Astrocyte (in vitro differentiated cells and primary cell): ENCODE data around the gene ACVRL1.

Experiments used
- CTCF ChIP-seq: IDR thresholded peaks from 2 replicates; pipeline ENCODE4 v1.5.1; 2011; ENCODE audit warnings: low read depth, mild to moderate bottlenecking, inconsistent platforms, low read length, moderate library complexity; ENCODE audit not compliant: insufficient read depth
- EZH2 ChIP-seq: IDR thresholded peaks from 2 replicates; pipeline ENCODE4 v1.6.1; 2012; ENCODE audit warnings: mild to moderate bottlenecking, low read length, inconsistent platforms; ENCODE audit not compliant: insufficient read depth

GRCh38 chr12:51948066-51948465 lies 40.8 kb downstream of the ACVRL1 start:
- no peak for TF ChIP-seq CTCF
- no peak for TF ChIP-seq EZH2
